GM23248 (cell line): ENCODE data around the gene FOXP2. TPM values are rescaled to one million over a fixed set of nuclear protein-coding genes. Genes with fewer than 3 reads are reported as not detected.

Source experiments
- DNase-seq: peaks from one replicate; pipeline ENCODE4 v3.0.0-alpha.2; 2015
- H2AFZ ChIP-seq: fragments of 200-600 bp; sonication (generic); 2 replicates; pipeline ENCODE4 v1.6.1; 2016; ENCODE audit warnings: antibody characterized with exemption
- H3F3A ChIP-seq: fragments of 200-600 bp; sonication (generic); 2 replicates; pipeline ENCODE4 v1.6.1; 2016; ENCODE audit warnings: mild to moderate bottlenecking, antibody characterized with exemption, mixed run types; ENCODE audit not compliant: insufficient read depth
- H3K27ac ChIP-seq: fragments of 200-600 bp; sonication (generic); 2 replicates; pipeline ENCODE4 v1.5.1; 2016; ENCODE audit warnings: mild to moderate bottlenecking
- H3K27me3 ChIP-seq: fragments of 200-600 bp; sonication (generic); replicated peaks from 2 replicates; pipeline ENCODE4 v1.6.1; 2016; ENCODE audit warnings: mild to moderate bottlenecking; ENCODE audit not compliant: insufficient read depth
- H3K36me3 ChIP-seq: fragments of 200-600 bp; sonication (generic); 2 replicates; pipeline ENCODE4 v1.6.1; 2016; ENCODE audit warnings: low read depth, mild to moderate bottlenecking
- H3K4me1 ChIP-seq: fragments of 200-600 bp; sonication (generic); 2 replicates; pipeline ENCODE4 v1.6.1; 2016; ENCODE audit warnings: mild to moderate bottlenecking; ENCODE audit not compliant: insufficient read depth
- H3K4me2 ChIP-seq: fragments of 200-600 bp; sonication (generic); one replicate; pipeline ENCODE4 v1.6.1; 2016; ENCODE audit warnings: mild to moderate bottlenecking; ENCODE audit not compliant: unreplicated experiment
- H3K4me3 ChIP-seq: fragments of 200-600 bp; sonication (generic); 2 replicates; pipeline ENCODE4 v1.5.1; 2016; ENCODE audit warnings: mild to moderate bottlenecking
- H3K79me2 ChIP-seq: fragments of 200-600 bp; sonication (generic); 2 replicates; pipeline ENCODE4 v1.6.1; 2016; ENCODE audit warnings: mild to moderate bottlenecking; ENCODE audit not compliant: insufficient read depth
- H3K9ac ChIP-seq: fragments of 200-600 bp; sonication (generic); 2 replicates; pipeline ENCODE4 v1.6.1; 2016; ENCODE audit warnings: mild to moderate bottlenecking
- H3K9me2 ChIP-seq: fragments of 200-600 bp; sonication (generic); 2 replicates; pipeline ENCODE4 v1.6.1; 2016; ENCODE audit warnings: mixed run types, mild to moderate bottlenecking, moderate library complexity; ENCODE audit not compliant: insufficient read depth
- H3K9me3 ChIP-seq: fragments of 200-600 bp; sonication (generic); one replicate; pipeline ENCODE4 v1.6.1; 2017; ENCODE audit warnings: low read depth
- H4K20me1 ChIP-seq: fragments of 200-600 bp; sonication (generic); 2 replicates; pipeline ENCODE4 v1.6.0; 2016; ENCODE audit not compliant: insufficient read depth
- EZH2 ChIP-seq: fragments of 200-600 bp; sonication (generic); IDR thresholded peaks from 2 replicates; pipeline ENCODE4 v1.6.1; 2018; ENCODE audit warnings: antibody characterized with exemption, mild to moderate bottlenecking; ENCODE audit not compliant: insufficient read depth, poor library complexity, severe bottlenecking
- EZH2phosphoT487 ChIP-seq: fragments of 200-600 bp; sonication (generic); IDR thresholded peaks from 2 replicates; pipeline ENCODE4 v1.6.1; 2018; ENCODE audit warnings: antibody characterized with exemption, moderate library complexity, mild to moderate bottlenecking, low read depth; ENCODE audit not compliant: insufficient read depth
- WGBS, 2 experiments: methylation state at CpG; one replicate each; pipeline ENCODE4 v1.1.6; 2015 to 2017; ENCODE audit warnings: low lambda C conversion rate in 2 of 2, low coverage in 1 of 2; ENCODE audit errors: missing lambda C conversion rate in 2 of 2; 5-methylcytosine and 5-hydroxymethylcytosine counted together
- in situ Hi-C: fragments of 300-500 bp; cut with MboI; formaldehyde crosslinking; loops from 2 replicates; pipeline ENCODE4 v1.15.0; 2020
- polyA plus RNA-seq: library from polyadenylated mRNA; unstranded; fragments of >200 nt; fragmentation: Nextera tagmentation; extraction: Ambion mirVana; gene quantifications from 2 replicates; pipeline ENCODE4 v1.2.1, GENCODE V29; 2016
- total RNA-seq: library from RNA; depleted of rRNA; stranded (reverse); fragments of >200 nt; shearing (Covaris generic); gene quantifications from 2 replicates; pipeline ENCODE4 v1.2.3, GENCODE V29; 2014

The FOXP2 gene
- total and polyA plus RNA-seq, 2 experiments from 2014 or later = 2.3 to 5.0 TPM

DNA sequence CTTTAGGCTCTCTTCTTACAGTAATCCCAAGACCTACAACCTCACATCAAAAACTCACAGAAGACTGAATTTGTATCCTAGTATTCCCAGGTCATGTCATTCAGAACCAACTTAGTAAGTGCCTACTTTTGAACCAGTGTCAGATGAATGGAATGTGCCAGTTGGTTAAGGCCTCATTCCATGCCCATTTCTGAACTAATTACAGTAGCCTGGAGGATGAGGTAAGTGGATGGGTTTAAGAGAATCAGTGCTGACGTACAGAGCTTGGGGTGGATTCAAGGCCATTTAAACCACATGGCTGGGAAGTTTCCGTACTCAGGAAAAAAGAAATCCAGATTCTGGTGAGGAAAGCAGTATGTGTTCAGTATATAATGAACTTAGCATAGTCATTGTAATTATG, 21.9 kb upstream of the FOXP2 start:
- H3K27ac ChIP-seq = no peak overlapping the region

DNA sequence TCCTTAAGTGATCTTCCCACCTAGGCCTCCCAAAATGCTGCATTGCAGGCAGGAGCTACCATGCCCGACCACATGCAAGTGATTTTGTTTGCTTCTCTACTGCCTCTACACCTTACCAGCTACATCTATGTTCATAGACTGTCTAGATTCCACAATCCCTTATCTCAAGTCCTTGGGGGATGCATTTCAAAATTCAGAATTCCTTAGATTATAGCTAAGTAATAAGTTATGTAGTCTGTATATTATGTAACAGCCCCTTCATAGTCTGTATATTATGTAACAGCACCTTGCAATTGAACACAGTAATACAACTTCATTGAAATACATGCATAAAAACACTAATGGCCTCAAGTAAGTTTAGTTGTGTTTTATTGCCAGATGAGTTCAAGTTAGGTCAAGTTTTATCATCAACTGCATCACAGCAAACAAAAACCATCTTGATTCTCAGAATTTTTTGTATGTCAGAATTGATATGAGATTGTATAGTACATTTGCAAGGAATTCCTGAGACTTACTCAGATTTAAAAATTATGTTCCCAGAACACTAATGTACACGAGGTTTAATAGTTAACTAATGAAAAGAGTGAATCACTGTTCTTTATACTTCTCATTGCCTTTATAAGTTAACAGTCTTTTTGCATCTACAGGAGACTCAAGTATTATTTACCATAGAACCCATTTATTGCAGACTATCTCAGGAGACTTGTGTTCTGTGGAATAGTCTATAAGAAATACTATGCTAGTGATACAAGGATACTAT, 11.6 kb upstream of the FOXP2 start:
- Histone ChIP-seq H3K9me2 (no peaks in the 10 kb centered on the region), H3K4me3 (no peak overlapping the region), H3K27ac (no peak overlapping the region), H4K20me1 (no peaks in the 10 kb centered on the region), H3K4me2 (no peak overlapping the region), H3K79me2 (no peaks in the 10 kb centered on the region), H3F3A (no peaks in the 10 kb centered on the region), H2AFZ (no peak overlapping the region), H3K36me3 (no peaks in the 10 kb centered on the region), H3K9me3 (no peaks in the 10 kb centered on the region), H3K27me3 (no peaks in the 10 kb centered on the region), H3K9ac (no peak overlapping the region), H3K4me1 (no peaks in the 10 kb centered on the region)
- WGBS, 2 experiments = 84 to 86% methylated on average over 2 of the region's 2 CpGs
- TF ChIP-seq EZH2phosphoT487 (no peak), EZH2 (no peak)
- DNase-seq = no peak
- in situ Hi-C loops = no loop called here

More for the DNA sequence above, 21.9 kb upstream of the FOXP2 start:
- H3K9me2 ChIP-seq = no peaks in the 10 kb centered on the region
- H4K20me1 ChIP-seq = no peaks in the 10 kb centered on the region
- H3K9ac ChIP-seq = no peak overlapping the region
- peak; percentile 35 for DNase-seq
- H3K4me3 ChIP-seq = no peak overlapping the region
- H3K4me1 ChIP-seq = no peaks in the 10 kb centered on the region; the same call in 1 of the 2 replicates
- H3F3A ChIP-seq = no peaks in the 10 kb centered on the region
- no peak for TF ChIP-seq EZH2phosphoT487
- no peak for TF ChIP-seq EZH2
- 68 to 92% methylated on average over 2 of the region's 2 CpGs for WGBS, 2 experiments
- H3K4me2 ChIP-seq = no peak overlapping the region
- no peaks in the 10 kb centered on the region for H3K9me3 ChIP-seq
- H2AFZ ChIP-seq = no peak overlapping the region
- no peaks in the 10 kb centered on the region for H3K36me3 ChIP-seq
- no peaks in the 10 kb centered on the region for H3K79me2 ChIP-seq
- in situ Hi-C loops = no loop called here
- H3K27me3 ChIP-seq = no peaks in the 10 kb centered on the region

DNA sequence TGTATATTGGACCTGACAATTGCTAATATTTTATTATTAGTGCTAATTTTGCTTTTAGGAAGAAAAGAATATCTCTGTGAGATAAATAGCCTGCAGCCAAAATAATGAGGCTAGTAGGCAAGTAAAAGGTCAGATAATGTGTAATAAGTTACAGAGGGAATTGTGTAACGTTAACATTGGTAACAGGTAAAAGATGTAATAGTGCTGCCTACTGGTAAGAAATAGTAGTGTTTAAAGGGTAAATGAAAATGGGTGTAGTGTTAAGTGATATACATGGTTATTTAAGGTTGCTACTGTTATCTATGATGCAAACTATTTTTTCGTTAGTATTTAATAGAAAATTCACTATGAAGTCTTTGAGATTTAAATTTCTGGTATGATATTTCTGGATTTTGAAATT, 9.2 kb upstream of the FOXP2 start:
- Histone ChIP-seq H3F3A (peaks cover 5% of the 10 kb centered on the region), H3K4me2 (no peak overlapping the region), H4K20me1 (no peaks in the 10 kb centered on the region), H3K4me1 (peaks cover 11% of the 10 kb centered on the region), H3K9ac (no peak overlapping the region), H3K27ac (no peak overlapping the region), H3K27me3 (no peaks in the 10 kb centered on the region), H3K9me3 (no peaks in the 10 kb centered on the region), H3K36me3 (no peaks in the 10 kb centered on the region), H2AFZ (no peak overlapping the region), H3K79me2 (no peaks in the 10 kb centered on the region), H3K9me2 (no peaks in the 10 kb centered on the region), H3K4me3 (no peak overlapping the region)
- peak; percentile 45 for DNase-seq
- 55 to 63% methylated on average over 2 of the region's 2 CpGs for WGBS, 2 experiments
- TF ChIP-seq EZH2 = no peak
- no peak for TF ChIP-seq EZH2phosphoT487
- in situ Hi-C loops = no loop called here

DNA sequence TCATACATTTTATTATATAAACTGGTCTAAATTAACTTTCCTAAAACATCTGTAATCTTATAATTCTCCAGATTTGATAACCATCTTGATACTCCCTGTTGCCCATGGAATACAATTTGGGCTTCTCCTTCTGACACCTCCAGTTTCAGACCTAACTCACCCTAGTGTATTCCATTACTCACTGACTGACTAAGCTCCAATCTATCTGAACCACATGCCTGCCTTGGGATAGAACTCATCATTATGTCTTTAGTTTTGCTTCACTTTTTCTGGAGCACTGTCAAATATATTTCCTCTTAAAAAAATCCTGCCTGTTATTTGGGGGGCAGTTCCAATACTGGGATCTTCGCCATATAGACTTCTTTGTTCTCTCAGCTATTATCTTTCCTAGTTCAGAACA, 4.9 kb upstream of the FOXP2 start:
- no peak for TF ChIP-seq EZH2phosphoT487
- no peak for TF ChIP-seq EZH2
- peaks cover 5% of the 10 kb centered on the region for H3F3A ChIP-seq
- H3K4me1 ChIP-seq = peaks cover 26% of the 10 kb centered on the region
- H3K4me2 ChIP-seq = peak overlapping the region; percentile 42
- no peak overlapping the region for H3K4me3 ChIP-seq
- H3K27ac ChIP-seq = no peak overlapping the region
- no peak overlapping the region for H3K9ac ChIP-seq
- no peaks in the 10 kb centered on the region for H3K9me3 ChIP-seq
- DNase-seq = peak; percentile 86
- no peaks in the 10 kb centered on the region for H3K9me2 ChIP-seq
- no peaks in the 10 kb centered on the region for H3K36me3 ChIP-seq
- no peak overlapping the region for H2AFZ ChIP-seq
- no peaks in the 10 kb centered on the region for H3K79me2 ChIP-seq
- H3K27me3 ChIP-seq = no peaks in the 10 kb centered on the region
- no peaks in the 10 kb centered on the region for H4K20me1 ChIP-seq
- WGBS, 2 experiments = 38 to 52% methylated on average over 1 of the region's 1 CpG
- in situ Hi-C loops = no loop called here
